Stimulated activated CD8-positive, alpha-beta memory T cell treated with anti-CD3 and anti-CD28 coated beads, Interleukin-7, amount 100 ng/mL, for 24 hours (primary cell): ENCODE measurements around the gene IFNA13.
"Not testable (repeated sequence)": the region's sequence is repeated elsewhere in the genome, so short reads cannot be mapped to it uniquely, and the experiment has no call there.

Experiments used
- DNase-seq: peaks from one replicate; pipeline ENCODE4 v3.0.0-alpha.2; 2020; ENCODE audit warnings: low read depth

IFNA13 gene

DNA sequence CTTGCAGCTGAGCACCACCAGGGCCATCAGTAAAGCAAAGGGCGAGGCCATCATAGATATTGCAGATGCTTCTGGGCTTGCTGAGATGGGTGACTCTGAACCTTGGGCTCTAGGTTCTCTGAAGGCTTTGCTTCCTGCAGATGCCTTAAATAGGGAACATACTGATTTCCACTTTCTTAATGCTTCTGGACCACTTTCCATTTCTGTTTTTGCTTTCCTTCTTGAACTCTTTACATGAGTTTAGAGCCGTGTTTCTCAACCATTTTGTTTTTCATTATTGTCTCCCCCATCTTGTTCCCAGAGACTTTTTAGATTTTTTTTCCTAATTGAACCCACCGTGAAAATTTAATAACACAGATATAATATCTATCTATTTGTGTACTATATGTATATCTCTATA, at the start of gene IFNA13:
Gene IFNA13 (minus strand): TSS at position 101 of the 400 bp plus-strand sequence. CDS start 47 bp downstream, at position 54.
- no peak for DNase-seq

DNA sequence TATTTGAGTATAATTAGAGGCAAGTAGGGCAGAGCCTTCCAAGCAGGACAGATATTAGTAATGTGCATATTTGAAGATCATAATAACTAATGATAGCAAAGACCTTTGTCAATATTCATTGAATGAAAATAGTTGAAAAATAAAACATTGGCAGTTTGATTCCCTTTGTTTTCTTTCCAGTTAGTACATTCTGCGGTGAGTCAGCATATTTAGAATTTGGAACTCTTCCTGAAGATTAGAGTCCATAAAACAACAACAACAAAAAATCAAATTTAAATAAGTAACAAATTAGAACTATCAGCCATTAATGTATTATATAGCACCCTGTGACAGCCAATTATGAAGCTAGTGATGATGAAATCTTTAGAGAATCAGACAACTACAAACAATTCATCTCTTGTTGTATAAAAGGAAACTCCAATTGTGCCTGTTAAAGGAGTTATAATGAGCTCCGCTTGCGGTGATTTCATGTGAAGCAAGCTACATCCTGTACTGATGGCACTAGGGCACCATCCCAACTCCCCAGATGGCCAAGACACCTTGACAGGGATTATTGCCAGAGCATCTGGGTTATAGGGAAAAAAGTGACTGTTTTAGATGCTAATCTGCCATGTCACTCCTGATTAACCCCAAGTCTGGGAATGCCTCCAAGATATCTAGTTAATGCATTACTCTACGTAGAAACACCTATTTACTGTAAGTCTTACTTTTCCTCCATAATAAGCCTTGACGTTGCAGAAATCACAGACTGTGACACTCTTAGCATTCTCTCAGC, 47.8 kb upstream of the IFNA13 start:
- no peak for DNase-seq

DNA sequence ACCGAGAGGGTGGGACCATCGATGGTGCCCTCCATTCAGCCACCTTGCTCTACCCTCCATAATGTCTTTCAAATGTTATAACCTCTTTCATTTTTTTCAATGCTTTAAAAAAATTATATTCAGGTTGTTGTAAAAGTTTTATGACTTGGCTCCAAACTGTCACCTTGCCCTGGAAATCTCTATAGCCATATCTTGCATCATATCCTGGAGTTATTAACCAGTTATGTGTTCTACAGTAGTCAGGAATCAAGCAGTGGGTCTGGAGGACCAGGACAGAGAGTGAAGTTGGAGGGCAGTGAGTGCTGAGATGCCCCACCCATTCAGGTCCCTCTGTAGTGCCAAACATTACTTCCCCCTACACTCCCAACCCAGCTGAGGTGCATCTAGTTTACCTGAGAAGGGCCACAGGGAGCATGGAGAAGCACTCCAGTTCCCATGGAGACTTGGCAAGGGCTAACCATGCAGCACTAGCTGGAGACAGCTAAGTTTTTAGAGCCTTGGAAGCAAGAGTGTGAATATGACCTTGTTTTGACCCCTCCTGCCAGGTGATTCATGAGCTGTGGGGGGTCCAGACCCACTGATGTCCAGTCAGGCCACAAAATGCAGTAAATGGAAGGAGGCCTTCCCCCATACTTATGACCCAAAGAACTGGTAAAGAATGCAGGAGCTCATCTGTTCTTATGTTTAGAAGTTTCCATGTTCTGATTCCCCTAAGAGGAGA, 46.5 kb upstream of the IFNA13 start:
- no peak for DNase-seq

DNA sequence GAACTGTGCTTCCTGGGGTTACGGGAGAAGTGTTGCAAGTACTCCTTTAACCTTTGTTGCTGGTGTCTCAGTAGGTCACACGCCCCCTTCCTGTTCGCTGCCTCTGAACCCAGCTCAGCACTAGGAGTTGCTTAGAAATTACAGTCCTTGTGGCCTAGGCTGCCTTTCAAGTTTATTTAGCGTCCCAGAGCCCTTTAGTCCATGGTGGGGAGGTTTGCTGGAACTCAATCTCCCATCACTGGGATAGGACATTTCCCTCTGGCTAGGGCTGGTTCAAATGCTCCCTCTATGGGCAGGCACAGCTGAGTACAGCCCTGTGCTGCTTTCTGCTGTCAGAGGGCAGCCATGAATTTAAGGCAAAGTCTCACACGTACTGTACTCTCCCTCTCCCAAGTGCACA, 45.8 kb upstream of the IFNA13 start:
- DNase-seq, result no peak

DNA sequence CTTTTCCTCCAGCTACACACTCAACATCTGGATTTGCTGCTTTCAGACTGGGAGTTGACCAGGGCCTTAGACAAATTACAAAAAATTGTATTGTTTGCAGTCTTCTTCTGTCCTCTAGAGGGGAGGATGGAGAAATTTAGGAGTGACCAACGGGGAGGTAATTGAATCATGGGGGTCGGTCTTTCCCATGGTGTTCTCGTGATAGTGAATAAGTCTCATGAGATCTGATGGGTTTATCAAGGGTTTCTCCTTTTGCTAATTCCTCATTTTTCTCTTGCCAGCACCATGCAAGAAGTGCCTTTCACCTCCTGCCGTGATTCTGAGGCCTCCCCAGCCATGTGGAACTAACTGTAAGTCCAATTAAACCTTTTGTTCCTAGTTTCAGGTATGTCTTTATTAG, 45.3 kb upstream of the IFNA13 start:
- no peak for DNase-seq

DNA sequence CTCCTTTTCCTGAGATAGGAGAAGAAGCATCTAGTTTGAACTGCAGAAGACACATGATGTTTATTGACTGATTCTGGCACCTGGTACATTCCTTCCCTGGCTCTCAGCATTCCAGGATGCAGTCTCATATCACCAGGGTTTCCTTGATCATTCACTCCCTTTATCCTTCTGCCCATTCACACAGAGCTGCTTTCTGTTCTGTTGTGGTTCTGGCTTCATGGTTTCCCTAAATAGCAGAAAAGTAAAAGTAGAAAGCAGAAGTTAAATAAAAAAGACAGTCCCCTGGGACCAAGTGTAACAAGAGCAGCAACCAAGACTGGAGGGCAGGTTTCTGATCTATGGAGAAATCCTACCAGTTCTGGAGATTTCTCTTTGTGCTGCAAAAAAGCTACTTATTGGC, 44.2 kb upstream of the IFNA13 start:
- DNase-seq, result no peak

DNA sequence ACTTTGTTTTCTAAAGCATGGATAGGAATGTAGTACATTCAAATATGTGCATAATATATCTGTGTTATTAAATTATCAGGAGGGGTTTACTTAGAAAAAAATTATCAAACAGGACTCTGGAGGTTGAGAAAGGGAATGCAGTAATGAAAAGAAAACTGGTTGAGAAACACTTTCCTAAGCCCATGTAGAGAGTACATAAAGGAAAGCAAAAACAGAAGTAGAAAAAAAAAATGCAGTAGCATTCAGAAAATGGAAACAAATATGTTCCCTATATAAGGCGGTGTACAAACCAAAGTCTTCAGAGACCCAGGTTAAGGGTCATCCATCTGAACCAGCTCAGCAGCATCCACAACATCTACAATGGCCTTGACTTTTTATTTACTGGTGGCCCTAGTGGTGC, 41.0 kb upstream of the IFNA13 start, which contains the start of gene IFNA8:
Gene IFNA8 (plus strand): TSS at position 301 of the 400 bp plus-strand sequence. CDS start 60 bp downstream, at position 361.
- DNase-seq, result no peak

DNA sequence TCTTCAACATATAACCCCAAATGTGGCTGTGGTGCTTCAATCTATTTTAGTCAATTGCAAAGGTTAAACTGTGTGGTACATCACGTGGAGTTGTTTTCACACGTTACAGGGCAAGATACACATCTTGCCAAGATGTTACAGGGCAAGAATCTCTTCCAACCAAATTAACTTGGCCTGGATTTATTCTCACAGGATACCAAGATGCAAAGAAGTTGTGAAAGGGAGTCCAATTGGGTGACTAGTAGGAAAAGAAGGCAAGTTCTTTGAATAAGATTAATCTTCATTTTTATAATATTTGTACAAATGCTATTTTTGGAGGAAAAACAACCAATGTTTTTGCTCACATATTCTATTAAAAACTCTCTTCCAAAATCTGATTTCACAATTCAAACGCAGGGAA, 36.3 kb upstream of the IFNA13 start:
- DNase-seq, result no peak

DNA sequence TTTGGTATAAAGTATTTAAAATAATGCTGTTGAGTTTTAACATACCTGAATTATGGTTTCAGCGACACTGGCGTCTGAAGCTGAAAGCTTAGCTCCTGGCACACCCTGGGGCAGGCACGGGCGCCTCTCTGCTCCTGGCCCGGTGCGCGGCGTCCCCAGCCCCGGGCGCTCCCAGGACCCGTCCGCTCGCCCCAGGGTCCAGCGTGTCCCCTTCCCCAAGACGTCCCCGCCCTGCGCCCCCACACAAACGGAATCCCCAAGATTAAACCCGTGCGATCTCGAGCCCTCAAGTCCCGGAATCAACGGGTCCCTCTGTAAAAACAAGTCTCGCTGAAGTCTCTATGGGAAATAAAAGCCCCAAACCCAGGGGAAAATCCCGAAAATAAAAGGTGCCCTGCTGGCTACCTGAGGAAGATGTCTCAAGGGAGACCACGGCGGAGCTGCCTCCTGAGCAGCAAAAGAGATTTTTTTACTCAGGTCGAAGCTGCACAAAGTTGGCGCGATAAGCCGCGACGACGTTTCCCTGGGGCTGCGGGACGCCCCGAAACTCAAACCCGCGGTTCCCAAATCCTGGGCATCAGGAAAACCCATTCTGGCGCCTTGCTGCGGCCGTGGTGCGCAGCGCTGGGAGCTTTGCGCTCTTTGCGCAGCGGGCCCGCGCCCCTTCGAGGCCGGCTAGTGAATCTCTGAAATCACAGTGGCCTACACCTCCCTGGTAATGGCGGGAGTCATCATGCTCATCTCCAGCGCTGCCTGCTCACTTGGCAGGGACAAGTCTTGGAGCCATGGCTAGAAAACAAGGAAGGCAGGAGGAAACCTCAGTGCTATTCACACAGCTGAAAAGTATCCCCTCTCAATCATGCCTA, 34.8 kb upstream of the IFNA13 start:
- no peak for DNase-seq

DNA sequence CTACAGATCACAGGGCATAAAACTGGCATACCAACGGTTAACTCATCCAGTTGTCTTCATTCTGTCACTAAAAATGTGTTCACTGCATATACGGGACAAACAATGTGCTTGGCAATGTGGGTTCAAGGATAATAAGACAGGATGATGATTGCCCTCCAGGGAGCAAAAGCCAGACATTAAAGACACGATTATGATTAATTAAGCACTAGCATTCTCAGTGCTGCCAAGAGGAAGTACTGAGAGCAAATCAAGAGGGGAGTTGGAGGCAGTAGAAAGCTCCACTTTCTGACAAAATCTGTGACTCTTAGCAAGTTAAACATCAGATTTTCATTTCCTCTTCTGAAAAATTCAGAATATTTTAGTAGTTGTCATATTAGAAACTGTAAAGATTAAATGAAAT, 32.1 kb upstream of the IFNA13 start:
- no peak for DNase-seq

DNA sequence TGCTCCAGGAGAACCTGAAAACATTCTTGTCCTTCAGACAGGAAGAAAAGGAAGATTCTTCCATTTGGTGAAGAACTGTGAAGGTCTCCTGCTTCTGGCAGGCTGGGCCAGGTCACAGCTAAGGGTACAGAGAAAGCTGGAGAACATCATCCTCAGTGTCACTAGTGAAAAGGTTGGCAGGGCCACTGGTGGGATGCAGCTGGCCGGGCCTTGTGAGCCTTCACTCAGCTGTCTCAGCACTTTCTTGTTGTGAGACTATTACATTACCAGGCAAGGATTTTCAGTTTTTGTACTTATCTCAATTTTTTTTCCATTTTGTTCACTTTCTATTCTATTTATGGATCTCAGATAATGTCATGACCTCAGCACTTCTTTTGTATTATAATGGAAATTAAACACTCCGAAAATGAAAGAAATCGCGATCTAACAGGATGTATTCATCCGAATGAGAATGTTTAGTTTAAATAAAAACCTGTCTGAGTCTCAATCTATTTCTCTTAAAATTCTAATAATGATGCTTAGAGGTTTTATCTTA, 31.2 kb upstream of the IFNA13 start:
- no peak for DNase-seq

DNA sequence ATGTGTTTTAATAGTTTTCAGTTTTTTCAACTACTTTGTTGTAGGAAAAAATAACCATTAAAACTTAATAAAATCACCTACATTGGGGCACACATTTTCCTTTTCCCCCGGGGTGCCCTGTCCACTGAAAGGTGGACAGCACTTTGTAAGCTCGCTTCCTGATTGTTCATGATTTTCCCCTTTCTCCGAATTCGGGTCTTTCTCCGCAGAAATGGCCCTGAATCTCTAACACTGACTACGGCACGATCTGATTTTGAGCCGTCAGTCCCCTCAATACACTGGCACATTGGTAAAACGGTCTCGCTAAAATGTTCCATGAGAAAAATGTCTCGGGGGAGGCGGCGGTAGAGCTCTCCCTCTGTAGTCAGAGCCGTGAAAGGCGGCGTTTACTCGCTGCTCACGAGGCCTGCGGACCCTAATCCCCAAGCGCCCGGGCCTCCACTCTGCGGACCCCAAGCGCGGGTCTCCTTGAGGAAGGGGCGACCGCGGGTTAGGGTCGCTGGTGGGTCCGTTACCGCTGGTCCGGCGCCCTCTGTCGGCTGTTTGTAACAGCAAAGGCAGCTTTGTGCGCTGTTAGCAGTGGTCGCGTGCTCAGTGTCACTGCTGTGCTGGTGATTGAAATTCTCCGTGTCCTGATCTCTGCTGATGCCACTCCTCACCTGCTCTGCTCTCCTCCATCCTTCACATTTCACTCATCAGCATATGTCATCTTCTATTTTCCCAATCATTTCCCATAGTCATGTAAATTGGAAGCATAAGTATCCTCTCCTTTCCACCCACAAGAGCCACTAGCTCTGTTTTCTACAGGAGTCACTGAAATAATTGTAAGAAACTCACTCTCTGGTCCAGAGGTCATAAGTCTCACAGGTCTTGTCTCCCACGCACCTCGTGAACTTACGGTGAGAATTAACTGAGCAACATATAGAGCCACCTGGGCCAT, 28.2 kb upstream of the IFNA13 start:
- DNase-seq, result peak; percentile 40

DNA sequence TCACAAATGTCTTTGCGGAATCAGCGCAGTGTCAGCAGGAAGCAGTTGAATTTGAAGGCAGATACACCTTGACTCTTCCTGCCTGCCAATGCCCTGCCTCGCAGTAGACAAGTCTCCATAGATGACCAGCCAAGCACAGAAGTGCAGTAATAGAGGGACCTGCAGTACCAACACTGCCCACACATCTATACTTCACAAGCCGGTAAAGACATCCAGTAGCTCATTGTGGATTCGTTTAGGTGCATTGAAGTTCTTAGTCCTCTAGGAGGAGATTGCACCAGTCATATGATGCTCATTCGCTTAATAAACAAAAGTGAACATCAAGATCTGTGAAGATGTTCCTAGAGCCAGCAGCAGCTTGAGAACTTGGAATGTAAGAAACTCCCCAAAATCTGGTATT, 24.4 kb upstream of the IFNA13 start:
- DNase-seq, result no peak

DNA sequence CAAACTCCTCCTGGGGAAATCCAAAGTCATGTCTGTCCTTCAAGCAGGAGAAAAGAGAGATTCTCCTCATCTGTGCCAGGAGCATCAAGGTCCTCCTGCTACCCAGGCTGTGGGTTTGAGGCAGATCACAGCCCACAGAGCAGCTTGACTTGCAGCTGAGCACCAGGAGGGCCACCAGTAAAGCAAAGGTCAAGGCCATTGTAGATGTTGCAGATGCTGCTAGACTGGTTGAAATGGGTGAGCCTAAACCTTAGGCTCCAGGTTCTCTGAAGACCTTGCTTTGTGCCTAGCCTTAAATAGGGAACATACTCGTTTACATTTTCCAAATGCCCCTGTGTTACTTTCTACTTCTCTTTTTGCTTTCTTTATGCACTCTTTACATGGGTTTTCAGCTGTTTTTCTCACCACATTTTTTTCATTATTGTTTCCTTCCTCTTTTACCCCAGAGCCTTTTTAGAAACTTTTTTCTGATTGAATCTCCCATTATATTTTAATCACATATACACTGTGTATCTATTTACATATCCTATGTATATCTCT, 17.3 kb upstream of the IFNA13 start, which contains the start of gene IFNA2:
Gene IFNA2 (minus strand): TSS at position 268 of the 540 bp plus-strand sequence. CDS start 69 bp downstream, at position 199.
- no peak for DNase-seq

DNA sequence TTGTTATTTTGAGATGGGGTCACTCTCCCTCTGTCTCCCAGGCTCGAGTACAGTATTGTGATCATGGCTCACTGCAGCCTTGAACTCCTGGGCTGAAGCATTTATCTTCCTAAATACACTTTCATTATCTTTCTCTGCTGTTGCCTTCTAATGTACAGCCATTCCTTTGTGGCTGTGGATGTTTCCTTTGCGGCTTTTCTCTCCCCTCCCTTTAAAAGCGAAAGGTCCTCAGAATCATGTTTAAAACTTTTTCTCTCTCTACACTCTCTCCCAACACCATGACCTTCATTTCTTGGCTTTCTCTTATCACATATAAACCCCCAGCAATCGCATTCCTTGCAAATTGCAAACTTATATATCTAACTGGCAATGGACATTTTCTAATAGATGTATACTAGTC, 15.8 kb upstream of the IFNA13 start:
- DNase-seq, result no peak

DNA sequence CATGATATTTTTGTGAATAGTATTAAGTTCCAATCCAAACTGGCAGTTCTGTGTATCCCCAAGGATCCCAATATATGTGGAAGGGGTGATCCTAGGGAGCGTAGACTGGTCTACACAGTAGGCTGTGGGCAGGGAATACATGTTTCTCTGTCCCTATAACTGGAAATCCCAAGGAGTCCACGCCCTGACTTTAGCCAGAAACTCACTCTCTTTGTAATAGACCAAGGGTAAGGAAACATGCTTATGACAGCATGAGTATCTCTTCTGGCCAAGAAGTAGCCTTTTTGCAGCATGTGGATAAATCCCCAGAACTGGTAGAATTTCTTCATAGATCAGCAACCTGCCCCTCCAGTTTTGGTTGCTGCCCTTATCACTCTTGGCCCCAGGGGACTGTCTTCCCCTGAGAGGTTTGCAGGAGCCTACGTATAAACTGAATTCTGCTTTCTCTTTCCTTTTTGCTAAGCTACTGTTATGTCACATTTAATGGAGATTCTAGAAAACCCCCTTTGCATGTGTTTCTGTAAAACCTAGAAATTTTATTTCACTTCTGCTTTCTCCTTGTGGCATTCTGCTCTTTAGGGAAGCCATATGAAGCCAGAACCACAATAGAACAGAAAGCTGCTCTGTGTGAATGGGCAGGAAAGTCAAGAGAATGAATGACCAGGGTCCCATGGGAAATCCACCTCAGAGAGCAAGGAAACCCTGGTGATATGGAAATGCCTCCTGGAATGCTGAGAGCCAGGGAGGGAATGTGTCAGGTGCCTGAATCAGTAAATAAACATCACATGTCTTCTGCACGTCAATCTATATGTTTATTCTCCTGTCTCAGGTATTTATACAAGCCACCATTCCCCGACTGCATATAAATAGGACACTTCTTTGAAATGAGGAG, 13.8 kb upstream of the IFNA13 start:
- DNase-seq, result no peak

DNA sequence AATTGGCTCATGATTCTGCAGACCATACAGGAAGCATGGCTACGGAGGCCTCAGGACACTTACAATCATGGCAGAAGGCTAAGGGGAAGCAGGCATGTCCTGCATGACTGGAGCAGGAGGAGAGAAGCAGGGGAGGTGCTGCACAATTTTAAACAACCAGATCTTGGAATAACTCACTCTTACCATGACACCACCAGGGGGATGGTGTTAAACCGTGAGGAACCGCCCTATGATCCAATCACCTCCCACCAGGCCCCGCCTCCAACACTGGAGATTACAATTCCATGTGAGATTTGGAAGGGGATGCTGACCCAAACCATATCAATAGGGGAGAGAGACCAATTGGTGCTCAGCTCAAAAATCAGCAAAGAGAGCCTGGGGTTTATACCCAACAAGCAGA, 3.6 kb upstream of the IFNA13 start:
- not testable (repeated sequence) for DNase-seq

DNA sequence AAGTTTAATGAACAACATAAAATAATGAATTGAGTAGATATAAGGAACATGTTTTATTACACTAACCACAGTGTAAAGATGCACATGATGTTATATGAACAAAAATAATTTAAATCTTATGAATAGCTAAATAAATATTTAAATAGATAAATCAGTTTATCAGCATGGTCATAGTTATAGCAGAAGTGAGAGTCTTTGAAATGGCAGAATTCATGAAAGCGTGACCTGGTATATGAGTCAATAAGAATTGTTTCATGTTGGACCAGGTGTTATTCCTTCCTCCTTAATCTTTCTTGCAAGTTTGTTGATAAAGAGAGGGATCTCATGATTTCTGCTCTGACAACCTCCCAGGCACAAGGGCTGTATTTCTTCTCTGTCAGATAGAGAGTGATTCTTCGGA, 688 bp downstream of the IFNA13 start:
- not testable (repeated sequence) for DNase-seq

DNA sequence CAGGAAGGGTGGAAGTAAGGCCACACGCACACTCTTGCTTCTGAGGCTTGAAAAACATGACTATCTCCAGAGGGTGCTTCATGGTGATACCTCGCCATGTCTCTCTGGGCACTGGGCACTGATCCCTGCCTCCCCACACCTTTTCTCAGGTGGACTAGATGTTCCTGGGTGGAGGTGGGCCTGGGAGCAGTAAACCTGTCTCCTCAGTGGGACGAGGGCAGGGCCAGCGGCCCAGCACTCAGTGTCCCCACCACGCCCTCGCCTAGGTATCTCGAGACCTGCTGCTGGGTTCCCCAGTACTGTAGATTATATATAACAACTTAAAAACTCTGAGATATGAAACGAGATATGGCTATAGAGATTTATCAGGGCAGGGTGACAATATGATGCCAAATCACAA, 5.6 kb downstream of the IFNA13 start:
- DNase-seq, result no peak
